Epithelial cell of prostate (primary cell): ENCODE measurements around the gene SLC14A1.

Source experiments
- DNase-seq: peaks from one replicate; pipeline ENCODE4 v3.0.0-alpha.2; 2011; ENCODE audit warnings: low read depth, low spot score
- H3K27ac ChIP-seq: fragments of 450-650 bp; 2 replicates; pipeline ENCODE4 v1.5.1; 2017; ENCODE audit warnings: mild to moderate bottlenecking

The SLC14A1 gene

DNA sequence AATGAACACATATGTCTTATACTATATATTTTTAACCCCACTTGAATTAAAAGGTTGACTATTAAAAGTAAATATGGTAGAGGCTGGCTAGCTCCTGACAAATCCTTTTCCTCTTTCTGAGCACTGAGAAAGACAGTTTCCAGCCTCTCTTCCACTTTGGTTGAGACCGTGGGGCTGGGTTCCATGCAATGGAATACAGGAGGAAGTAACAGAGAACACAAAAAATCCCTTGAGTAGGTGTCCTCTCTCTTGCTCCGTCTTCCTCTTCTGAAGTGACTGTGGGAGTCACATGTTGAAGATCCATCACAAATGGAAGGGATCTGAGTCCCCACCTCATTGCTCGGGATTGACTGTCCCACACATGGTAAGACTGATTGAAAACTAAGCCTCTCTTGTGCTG is 64.9 kb downstream of the SLC14A1 start:
- no peak for DNase-seq
- H3K27ac ChIP-seq, result no peak overlapping the region

DNA sequence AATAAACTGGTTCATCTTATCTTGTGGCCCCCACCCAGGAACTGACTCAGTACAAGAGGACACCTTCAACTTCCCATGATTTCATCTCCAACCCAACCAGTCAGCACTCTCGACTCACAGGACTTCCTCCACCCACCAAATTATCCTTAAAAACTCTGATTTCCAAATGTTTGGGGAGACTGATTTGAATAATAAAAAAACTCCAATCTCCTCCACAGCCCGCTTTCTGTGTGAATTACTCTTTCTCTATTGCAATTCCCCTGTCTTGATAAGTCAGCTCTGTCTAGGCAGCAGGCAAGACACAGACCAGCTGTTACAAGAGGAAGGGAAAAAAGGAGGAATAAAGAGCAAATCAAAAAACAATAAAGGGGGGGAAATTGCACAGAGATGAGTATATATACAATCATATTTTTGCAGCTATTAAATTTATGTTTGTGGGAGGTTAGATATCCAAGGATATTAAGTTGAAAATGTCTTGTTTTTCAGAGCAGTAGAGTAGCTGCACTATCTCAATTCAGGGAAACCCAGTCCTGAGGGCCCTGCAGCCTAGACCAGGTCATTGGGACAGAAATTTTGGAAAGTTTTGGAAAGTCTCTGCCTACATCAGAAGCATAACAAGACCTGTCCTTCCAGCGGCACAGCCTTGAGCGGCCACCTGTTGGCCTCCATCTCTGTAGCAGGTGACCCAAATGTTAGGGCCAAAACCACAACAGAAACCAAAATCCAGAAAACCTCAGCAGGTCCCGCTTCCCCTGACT is 68.7 kb downstream of the SLC14A1 start:
- no peak for DNase-seq
- peak overlapping the region; percentile 96 for H3K27ac ChIP-seq

DNA sequence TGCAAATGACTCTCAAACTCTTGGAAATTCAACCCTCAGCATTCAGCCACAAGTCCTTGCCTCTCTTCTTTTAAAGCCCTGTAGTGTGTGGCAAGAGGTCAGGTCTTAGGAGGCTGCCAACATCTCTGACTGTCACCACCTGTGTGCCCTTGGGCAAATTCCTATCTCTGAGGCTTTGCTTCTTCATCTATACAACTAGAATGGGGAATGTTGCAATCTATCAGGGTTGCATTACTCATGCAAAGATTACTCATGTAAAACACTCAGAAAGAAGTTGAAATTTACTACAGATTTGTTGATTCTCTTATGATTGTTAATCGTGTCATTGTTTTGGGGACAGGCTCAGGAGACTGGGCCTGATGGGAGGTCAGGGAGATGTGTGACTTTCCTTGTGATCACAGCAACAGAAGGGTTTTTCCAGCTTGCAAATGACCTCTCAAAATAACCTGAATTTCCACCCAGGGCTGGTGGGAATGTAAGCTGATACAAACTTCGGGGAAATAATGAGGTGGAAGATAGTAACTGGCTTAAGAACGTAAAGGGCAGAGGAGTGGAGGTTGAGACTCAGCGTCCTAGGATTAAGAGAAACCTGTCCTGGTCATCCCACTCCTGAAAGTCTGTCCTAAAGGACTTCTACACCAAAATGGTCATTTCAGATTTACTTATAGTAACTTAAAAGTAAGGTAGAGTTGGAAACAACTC is 69.4 kb downstream of the SLC14A1 start:
- peak overlapping the region; percentile 96 for H3K27ac ChIP-seq
- peak; percentile 96 for DNase-seq

DNA sequence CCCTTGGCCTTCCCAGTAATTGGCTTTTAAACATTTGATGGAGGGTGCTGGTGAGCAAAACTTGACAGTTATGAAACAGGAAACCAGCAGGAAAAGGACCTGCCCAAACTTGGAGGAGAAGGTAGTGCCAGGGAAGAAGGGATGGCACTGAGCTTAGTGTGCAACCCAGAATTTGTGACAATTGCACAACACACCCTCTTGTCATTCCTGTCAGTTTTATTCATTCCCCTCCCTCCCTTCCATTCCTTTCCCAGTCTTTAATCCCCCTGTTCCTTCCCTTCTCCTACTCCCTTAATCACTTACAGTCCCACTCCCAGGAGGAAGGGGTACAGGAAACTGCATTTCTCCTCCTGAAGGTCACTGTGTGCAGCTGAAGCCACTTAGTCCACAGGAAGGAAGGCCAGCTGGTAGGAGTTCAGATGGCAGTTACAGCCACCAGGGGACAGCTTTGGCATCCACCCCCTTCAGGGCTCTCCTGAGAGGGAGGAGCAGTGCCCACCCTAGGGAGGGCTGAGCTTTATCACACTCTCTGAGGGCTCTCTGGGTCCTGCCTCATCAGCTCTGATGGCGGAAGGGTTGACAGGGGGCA is 77.5 kb downstream of the SLC14A1 start:
- DNase-seq, result no peak
- peak overlapping the region; percentile 99 for H3K27ac ChIP-seq
